Epithelial cell of proximal tubule (primary cell): ENCODE measurements around the gene NT5C1B. TPM values are rescaled to one million over a fixed set of nuclear protein-coding genes. Genes with fewer than 3 reads are reported as not detected.
"Not testable (repeated sequence)": the region's sequence is repeated elsewhere in the genome, so short reads cannot be mapped to it uniquely, and the experiment has no call there.

Experiments
- DNase-seq: peaks from one replicate; pipeline ENCODE4 v3.0.0-alpha.2; 2011; ENCODE audit warnings: low read depth
- H3K4me3 ChIP-seq: 2 replicates; pipeline ENCODE4 v1.5.1; 2011; ENCODE audit warnings: low read depth, mild to moderate bottlenecking, low read length
- CTCF ChIP-seq: conservative IDR thresholded peaks from 2 replicates; pipeline ENCODE4 v1.5.1; 2012; ENCODE audit warnings: low read depth, mild to moderate bottlenecking, low read length
- total RNA-seq: library from RNA; depleted of rRNA; stranded (reverse); fragments of >200 nt; gene quantifications from 2 replicates; pipeline ENCODE4 v1.2.3, GENCODE V29; 2015

Gene NT5C1B
- not detected in 2 replicates for total RNA-seq

- TF ChIP-seq CTCF = no peak
- no peak for DNase-seq
- no peak within 1 kb of the TSS for H3K4me3 ChIP-seq
Measured at GRCh38 chr2:18589354-18589753, at the start of gene NT5C1B. TSS of gene NT5C1B (minus strand) at chr2:18589569. CDS start at chr2:18589468, 101 bp downstream.

- no peak for DNase-seq
- TF ChIP-seq CTCF = no peak
- H3K4me3 ChIP-seq = no peak overlapping the region
Measured at GRCh38 chr2:18637196-18637595, 47.8 kb upstream of the NT5C1B start.

- H3K4me3 ChIP-seq, DNase-seq: not testable (repeated sequence)
Measured at GRCh38 chr2:18632699-18633098, 43.3 kb upstream of the NT5C1B start.

GRCh38 chr2:18630941-18631340, 41.6 kb upstream of the NT5C1B start:
- DNase-seq = no peak
- H3K4me3 ChIP-seq = no peak overlapping the region
- no peak for TF ChIP-seq CTCF

GRCh38 chr2:18630541-18630940, 41.2 kb upstream of the NT5C1B start:
- no peak overlapping the region for H3K4me3 ChIP-seq
- DNase-seq = no peak

GRCh38 chr2:18630101-18630500, 40.7 kb upstream of the NT5C1B start:
- DNase-seq = no peak
- TF ChIP-seq CTCF = no peak
- H3K4me3 ChIP-seq = no peak overlapping the region

More at GRCh38 chr2:18630541-18630940, 41.2 kb upstream of the NT5C1B start:
- TF ChIP-seq CTCF = no peak

- DNase-seq = no peak
- TF ChIP-seq CTCF = no peak
- H3K4me3 ChIP-seq = no peak overlapping the region
Measured at GRCh38 chr2:18626958-18627650, 37.7 kb upstream of the NT5C1B start.
